Neutrophil (primary cell): ENCODE results near the gene GIPC2.

Experiments
- H3K27ac ChIP-seq: fragments of 200-600 bp; sonication (generic); 2 replicates; pipeline ENCODE4 v1.5.1; 2016; ENCODE audit warnings: mild to moderate bottlenecking, moderate library complexity
- H3K27me3 ChIP-seq: fragments of 200-600 bp; sonication (generic); 2 replicates; pipeline ENCODE4 v1.6.0; 2016; ENCODE audit warnings: mild to moderate bottlenecking
- H3K36me3 ChIP-seq: fragments of 200-600 bp; sonication (generic); 2 replicates; pipeline ENCODE4 v1.5.1; 2017
- H3K4me1 ChIP-seq, 2 experiments: fragments of 200-600 bp in 1 of 2; sonication (generic) in 1 of 2; 1 replicate in 1 of 2; 2 replicates in 1 of 2; pipeline versions ENCODE4 v1.5.1 to v1.6.1; 2013 to 2016; ENCODE audit warnings: low read depth in 1 of 2, low read length in 1 of 2, mild to moderate bottlenecking in 1 of 2, moderate library complexity in 1 of 2; ENCODE audit not compliant: control insufficient read depth in 1 of 2, insufficient read depth in 1 of 2
- H3K4me3 ChIP-seq, 2 experiments: fragments of 200-600 bp in 1 of 2; sonication (generic) in 1 of 2; 1 replicate in 1 of 2; 2 replicates in 1 of 2; pipeline ENCODE4 v1.5.1; 2013 to 2016; ENCODE audit warnings: low read depth in 1 of 2, low read length in 1 of 2, mild to moderate bottlenecking in 1 of 2, moderate library complexity in 1 of 2
- H3K9me3 ChIP-seq: fragments of 200-600 bp; sonication (generic); 2 replicates; pipeline ENCODE4 v1.5.1; 2016
- CTCF ChIP-seq: fragments of 200-600 bp; sonication (generic); IDR thresholded peaks from 2 replicates; pipeline ENCODE4 v1.5.1; 2016; ENCODE audit warnings: antibody characterized with exemption

The GIPC2 gene

GRCh38 chr1:78170859-78171258, 125.1 kb downstream of the GIPC2 start:
- Histone ChIP-seq H3K4me3 (no peak overlapping the region), H3K9me3 (no peaks in the 10 kb centered on the region), H3K4me1 (no peaks in the 10 kb centered on the region), H3K27ac (no peak overlapping the region), H3K36me3 (no peaks in the 10 kb centered on the region), H3K27me3 (no peaks in the 10 kb centered on the region)
- TF ChIP-seq CTCF, result no peak

- H3K4me3 ChIP-seq, result no peak overlapping the region
Observed at GRCh38 chr1:78171736-78172590, 126.2 kb downstream of the GIPC2 start.

GRCh38 chr1:78176448-78176847, 130.7 kb downstream of the GIPC2 start:
- H3K27me3 ChIP-seq, result no peaks in the 10 kb centered on the region
- H3K36me3 ChIP-seq, result no peaks in the 10 kb centered on the region
- H3K4me1 ChIP-seq, result no peaks in the 10 kb centered on the region
- H3K27ac ChIP-seq, result no peak overlapping the region
- no peak for TF ChIP-seq CTCF
- H3K9me3 ChIP-seq, result no peaks in the 10 kb centered on the region
- no peak overlapping the region for H3K4me3 ChIP-seq

More at GRCh38 chr1:78171736-78172590, 126.2 kb downstream of the GIPC2 start:
- Histone ChIP-seq H3K4me1 (no peaks in the 10 kb centered on the region), H3K27me3 (no peaks in the 10 kb centered on the region), H3K9me3 (no peaks in the 10 kb centered on the region), H3K27ac (no peak overlapping the region), H3K36me3 (no peaks in the 10 kb centered on the region)
- no peak for TF ChIP-seq CTCF

GRCh38 chr1:78177708-78178270, 132.0 kb downstream of the GIPC2 start:
- Histone ChIP-seq H3K27me3 (no peaks in the 10 kb centered on the region), H3K9me3 (no peaks in the 10 kb centered on the region), H3K4me3 (no peak overlapping the region), H3K36me3 (no peaks in the 10 kb centered on the region), H3K27ac (no peak overlapping the region), H3K4me1 (no peaks in the 10 kb centered on the region)
- TF ChIP-seq CTCF, result no peak

- H3K9me3 ChIP-seq, result no peaks in the 10 kb centered on the region
- no peaks in the 10 kb centered on the region for H3K4me1 ChIP-seq
- no peak overlapping the region for H3K27ac ChIP-seq
- no peaks in the 10 kb centered on the region for H3K27me3 ChIP-seq
- no peak for TF ChIP-seq CTCF
- no peaks in the 10 kb centered on the region for H3K36me3 ChIP-seq
- H3K4me3 ChIP-seq, result no peak overlapping the region
Observed at GRCh38 chr1:78178816-78179215, 133.1 kb downstream of the GIPC2 start.
